ENCODE measurements around the gene RPL7A.
"Not testable (repeated sequence)": the region's sequence is repeated elsewhere in the genome, so short reads cannot be mapped to it uniquely, and the experiment has no call there.

The RPL7A gene

DNA sequence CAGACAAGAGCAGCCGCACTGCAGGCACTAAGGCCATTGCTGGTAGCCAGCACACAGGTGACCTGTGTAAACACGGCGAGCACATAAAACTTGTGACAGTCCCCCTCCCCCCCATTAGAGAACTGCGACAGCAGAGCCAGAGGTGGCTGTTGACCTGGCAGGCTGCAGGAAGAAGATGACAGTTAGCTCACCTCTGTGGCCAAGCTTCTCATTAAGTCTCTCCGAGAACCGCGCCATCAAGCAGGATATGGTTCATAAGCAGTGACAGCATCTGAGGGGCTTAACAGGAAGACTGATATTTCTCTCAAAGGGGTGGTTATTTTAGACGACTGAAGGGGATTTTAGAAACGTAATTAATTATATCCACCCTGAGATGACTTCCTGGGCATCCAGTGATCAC, 22.7 kb downstream of the RPL7A start:
- DNase-seq = peak; percentile 66

DNA sequence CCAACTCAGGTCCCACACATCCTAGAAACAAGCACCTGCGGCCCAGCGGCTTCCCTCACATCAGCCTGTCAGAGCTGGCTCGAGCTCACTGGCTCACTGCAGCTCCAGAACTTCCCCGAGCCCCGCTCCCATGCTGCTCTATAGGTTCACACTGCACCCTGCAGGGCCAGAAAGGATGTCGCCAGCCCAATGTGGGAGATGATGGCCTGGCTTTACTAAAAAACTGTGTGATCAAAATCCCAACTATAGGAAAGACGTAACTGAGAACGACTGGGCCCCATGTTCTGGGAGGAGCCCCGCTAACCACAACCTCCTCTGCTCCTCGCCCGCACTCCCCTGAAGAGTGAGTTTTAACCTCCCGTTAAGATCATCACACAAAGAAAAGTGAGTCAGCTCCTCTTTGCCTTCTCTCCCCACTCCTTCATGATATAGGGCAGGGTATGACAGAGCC, 23.3 kb downstream of the RPL7A start:
- DNase-seq = peak; percentile 90

DNA sequence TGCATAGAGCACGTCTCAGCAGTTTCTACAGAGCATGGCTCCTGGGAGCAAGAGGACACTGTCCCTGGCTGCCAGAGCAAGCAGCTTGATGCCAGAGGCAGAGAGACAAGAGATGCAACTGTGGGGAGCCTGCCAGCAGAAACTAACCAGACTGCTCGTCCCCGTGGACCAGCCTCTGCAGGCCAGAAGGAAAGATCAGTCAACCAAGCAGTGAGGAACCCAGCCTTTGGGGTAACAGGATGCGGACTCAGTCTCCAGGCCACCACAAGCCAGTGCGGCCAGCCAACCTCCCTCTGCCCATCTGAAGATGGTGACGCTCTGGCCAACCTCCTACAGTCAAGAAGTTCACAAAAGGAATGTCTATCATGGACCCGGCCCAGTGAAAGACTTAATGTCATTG, 24.1 kb downstream of the RPL7A start:
- DNase-seq = no peak

DNA sequence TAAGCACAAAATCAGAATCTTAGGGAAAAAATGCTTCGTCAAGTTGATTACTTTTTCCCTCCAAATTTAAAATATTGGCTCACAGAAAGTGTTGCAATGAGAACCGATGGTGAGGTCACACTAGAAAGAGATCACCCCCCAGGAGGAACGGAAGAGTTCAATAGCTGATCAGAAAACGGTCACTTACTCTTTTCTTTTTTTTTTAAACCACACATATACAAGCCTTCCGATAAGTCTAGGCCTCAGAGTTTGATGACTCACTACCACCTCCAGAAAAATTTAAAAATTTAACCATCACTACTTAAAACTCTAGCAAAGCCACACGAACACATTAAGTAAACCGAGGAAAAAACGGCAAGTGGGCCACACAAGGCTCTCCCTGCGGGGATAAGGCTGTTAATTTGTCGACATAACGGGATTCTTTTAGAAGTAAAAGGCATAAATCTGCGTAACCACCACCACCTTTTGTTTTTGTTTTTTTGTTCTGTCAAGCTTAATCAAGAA, 26.6 kb downstream of the RPL7A start:
- peak; percentile 73 for DNase-seq

DNA sequence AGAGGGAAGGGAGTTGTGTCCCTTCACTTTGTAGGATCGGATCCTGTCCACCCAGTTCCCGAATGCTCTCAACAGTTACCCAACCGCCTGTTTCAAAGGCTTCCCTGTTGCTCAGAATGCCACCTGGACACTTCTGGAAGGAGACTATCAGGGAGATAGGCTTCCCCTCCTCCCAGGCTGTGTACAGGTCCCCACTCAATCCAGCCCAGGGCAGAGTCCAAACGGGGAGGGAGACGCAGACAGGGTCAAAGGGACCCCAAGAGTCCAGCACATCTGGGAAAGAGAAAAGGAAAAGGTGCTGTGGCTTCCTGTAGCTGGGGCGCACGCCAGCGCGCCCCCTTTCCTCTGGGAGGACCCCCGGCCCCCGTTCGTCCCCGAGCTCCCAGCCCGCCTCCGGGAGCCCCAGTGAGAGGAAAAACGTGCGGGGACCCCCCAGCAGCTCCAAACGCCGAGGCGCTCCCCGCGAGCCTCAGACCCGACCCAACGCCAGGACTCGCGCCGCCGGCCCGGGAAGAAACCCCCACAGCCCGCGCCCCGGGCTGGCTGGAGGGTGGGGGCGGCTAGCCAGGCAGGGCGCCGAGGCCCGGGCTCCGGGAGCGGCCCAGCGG, 27.2 kb downstream of the RPL7A start:
- peak; percentile 46 for DNase-seq

DNA sequence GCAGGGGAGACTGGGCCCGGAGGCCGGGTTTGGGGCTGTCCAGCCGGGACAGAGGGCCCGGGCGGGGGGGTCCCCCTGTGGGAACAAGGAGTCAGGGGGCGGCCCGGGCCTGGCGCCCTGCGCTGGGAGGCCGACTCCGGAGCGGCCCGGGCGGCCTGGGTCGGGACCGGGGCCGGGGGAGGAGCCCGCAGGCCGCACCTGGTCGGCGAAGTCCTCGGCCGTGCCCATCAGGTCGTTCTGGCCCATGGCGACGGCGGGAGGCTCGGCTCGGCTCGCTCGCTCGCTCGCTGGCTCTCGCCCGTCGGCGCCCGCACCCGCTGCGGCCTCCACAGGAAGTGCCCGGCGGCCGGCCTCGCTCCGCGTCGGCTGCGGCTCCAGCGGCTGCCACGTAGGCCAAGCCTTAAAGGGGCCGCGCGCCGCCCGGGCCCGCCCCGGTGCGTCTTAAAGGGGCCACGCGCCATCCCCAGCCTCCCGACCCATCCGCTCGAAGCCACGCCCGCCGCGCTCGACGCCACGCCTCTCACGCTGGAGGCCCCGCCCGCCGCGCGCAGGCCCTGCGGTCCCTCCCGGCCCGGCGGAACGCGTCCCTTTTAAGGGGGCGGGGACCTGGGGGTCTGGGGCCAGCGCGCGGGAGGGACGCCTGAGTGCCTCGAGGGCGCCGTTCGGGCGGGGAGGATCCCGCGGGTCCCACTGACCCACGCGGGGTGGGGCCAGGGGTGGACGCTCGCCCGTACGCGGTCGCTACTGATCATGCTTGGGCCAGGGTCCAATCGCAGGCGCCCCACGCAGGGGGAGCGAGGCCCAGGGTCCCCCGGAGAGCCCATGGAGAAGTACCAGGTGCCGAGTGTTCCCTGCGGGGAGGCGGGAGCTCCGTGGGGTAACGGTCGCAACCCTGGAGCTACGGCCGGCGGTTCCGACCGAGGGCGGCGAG, 28.0 kb downstream of the RPL7A start, which contains the start of the genes STKLD1 and SURF4:
Gene STKLD1, plus strand, starts transcription at position 643 of the 931 bp plus-strand sequence. Its CDS starts 108 bp downstream, at position 751.
Gene SURF4, minus strand, starts transcription at position 337 of the 931 bp plus-strand sequence. Its CDS starts 91 bp downstream, at position 246.
- peak; percentile 96 for DNase-seq

DNA sequence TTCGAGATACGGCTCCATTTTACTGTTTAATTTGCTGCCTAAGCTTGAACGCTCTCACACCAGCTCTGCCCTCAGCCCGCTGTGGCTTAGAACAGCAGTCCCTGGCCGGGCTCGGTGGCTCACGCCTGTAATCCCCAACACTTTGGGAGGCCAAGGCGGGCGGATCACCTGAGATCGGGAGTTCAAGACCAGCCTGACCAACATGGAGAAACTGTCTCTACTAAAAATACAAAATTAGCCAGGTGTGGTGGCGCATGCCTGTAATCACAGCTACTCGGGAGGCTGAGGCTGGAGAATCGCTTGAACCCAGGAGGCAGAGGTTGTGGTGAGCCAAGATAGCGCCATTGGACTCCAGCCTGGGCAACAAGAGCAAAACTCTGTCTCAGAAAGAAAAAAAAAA, 29.3 kb downstream of the RPL7A start:
- DNase-seq = not testable (repeated sequence)

DNA sequence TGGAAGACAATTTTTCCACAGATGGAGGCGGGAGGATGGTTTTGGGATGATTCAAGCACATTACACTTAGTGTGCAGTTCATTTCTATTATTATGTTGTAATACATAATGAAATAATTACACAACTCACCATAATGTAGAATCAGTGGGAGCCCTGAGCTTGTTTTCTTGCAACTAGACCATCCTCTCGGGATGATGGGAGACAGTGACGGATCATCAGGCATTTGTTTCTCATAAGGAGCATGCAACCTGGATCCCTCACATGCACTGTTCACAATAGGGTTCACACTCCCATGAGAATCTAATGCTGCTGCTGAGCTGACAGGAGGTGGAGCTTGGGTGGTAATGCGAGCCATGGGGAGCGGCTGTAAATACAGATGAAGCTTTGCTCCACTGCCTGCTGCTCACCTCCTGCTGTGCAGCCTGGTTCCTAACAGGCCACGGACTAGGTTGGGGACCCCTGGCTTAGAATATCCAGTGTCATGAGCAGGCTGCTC, 29.8 kb downstream of the RPL7A start:
- no peak for DNase-seq

DNA sequence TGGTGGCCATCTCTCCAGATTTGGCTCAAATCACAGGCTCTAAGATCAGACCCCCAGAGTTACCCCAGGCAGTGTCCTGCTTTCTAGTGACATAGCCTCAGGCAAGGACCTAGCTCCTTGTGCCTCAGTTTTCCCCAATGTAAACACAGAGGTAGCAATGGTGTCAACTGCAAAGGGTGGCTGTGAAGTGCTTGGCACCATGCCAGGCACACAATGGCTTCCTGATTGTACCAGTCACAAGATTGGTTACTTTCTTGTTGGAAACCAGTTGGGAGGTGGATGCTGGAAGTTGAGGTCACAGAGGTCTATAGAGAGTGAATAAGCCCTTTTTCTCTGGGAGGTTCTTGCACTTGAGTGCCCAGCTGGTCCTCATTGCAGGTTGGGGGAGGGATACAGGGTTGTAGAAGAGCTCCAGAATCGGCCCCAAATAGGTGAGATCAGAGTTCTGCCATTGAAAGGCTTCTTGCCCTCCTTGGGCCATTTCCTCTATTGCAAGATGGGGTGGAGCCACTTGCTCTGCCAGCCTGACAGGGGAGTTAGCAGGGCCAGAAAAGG, 30.5 kb downstream of the RPL7A start:
- DNase-seq = no peak

DNA sequence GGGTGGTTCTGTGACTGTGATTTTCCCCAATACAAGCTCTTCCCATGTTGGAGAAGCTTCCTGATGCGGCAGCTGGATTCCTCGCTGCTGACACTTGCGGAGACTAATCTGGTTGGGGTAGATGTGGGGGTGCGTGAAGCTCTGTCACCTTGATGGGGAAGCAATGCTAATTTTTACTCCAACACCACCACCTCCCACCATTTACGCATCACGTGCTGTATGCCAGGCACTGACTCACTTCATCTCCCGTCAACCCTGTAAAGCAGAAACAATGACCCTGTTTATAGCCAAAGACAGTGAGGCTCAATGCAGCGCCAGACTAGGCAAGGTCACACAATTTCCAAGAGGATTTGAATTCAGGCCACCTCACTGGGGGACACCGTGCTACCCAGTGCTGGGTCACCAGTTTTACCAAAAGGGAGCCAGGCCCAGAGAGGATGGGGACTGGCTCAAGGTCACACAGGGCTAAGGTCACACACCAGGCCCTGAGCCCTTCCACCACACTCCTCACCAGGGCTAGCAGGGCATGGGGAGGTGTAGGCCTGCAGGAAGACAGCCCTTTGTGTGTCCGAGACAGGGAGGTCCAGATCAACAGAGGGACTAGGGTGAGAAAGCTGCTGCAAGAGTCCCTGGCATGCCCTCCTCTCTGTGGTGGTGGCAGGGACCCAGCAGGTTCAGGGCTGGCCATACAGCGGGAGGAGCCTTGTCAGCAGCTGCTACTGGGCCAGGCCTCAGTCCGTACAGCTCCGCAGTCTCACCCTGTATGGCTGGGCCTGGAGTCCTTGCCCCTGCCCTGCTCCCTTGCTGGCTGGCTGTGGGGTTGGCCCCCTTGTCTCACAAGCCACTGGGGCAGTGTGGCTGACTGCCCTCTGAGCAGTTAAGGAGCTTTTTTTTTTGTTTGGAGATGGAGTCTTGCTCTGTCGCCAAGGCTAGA, 31.4 kb downstream of the RPL7A start:
- DNase-seq = no peak

DNA sequence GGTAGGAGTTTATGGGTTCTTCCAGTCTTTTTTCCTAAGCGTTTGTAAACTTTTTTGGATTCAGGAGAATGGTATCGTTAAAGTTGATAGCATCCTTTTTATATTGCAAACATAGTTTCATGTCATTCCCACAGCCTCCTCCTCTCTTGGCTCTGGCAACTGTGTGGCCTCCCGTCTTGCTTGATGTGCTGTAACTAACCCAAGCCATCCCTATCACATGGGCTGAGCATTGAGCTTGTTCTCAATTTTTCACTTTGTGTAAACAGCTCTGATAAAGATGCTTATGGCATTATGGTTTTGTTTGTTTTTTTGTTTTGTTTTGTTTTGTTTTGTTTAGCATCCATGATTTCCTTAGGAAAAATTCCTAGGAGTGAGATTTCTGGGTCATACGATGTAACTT, 32.7 kb downstream of the RPL7A start:
- no peak for DNase-seq

DNA sequence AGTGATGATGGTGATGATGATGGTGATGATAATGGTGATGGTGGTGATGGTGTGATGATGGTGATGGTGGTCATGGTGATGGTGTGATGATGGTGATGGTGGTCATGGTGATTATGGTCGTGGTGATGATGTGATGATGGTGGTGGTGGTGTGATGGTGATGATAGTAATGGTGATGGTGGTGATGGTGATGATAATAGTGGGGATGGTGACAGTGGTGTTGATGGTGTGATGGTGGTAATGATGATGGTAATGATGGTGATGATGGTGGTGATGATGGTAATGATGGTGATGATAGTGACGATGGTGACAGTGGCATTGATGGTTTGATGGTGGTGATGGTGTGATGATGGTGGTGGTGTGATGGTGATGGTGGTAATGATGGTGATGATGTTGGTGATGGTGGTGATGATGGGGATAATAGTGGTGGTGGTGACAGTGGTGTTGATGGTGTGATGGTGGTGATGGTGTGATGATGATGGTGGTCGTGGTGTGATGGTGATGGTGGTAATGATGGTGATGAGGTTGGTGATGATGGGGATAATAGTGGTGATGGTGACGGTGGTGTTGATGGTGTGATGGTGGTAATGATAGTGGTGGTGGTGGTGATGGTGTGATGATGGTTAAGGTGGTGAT, 34.6 kb downstream of the RPL7A start:
- no peak for DNase-seq

DNA sequence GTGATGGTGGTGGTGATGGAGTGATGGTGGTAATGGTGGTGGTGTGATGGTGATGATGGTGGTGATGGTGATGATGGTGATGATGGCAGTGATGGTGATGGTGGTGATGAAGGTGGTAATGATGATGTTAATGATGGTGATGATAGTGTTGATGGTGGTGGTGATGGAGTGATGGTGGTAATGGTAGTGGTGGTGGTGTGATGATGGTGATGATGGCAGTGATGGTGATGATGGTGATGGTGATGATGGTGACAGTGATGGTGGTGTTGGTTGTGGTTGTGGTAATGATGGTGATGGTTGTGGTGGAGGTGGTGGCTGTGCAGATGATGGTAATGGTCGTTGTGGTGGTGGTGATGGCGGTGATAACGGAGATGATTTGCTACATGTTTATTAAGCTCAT, 35.4 kb downstream of the RPL7A start:
- DNase-seq = no peak

DNA sequence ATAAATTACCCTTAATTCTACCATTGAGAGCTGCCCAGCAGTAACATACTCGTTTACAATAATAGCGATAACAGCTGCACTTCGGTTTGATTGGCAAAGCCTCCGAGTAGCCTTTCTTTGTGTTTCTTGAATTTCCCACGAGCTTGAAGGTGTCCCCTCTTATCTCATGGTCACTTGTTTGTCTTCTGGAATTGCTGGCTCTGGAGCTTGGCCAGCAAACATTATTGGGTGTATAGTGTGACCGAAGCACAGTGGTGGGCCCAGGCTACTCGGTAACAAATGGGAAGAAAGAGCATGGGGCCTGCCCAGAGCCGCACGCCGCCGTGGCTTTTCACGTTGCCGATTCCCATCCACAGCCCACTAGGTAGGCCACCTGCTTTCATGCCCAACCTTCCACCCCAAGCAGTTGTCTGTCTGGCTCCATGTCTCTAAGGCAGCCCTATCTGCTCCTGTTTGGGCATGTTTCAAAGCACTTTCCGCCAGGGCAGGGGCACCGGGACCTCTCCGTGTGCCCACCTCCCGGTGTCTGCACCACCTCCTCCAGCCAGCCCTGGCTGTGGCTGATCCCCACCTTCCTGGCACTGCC, 36.8 kb downstream of the RPL7A start:
- no peak for DNase-seq

DNA sequence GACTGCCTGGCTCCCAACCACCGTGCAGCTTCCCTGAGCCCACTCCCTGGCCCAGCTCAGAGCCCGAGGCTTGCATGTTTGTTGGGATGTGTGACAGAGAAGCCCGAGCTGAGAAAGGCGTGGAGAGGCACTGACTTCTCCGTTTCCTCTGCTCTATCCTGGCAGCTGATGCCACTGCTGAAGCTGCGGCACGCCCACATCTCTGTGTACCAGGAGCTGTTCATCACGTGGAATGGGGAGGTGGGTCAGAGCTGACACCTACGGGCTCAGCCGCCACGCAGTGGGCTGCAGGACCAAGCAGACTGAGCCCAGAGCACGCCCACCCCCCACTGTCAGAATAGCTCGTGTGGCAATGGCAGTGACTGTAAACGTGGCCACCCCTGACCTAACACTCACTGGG, 37.4 kb downstream of the RPL7A start:
- DNase-seq = no peak

DNA sequence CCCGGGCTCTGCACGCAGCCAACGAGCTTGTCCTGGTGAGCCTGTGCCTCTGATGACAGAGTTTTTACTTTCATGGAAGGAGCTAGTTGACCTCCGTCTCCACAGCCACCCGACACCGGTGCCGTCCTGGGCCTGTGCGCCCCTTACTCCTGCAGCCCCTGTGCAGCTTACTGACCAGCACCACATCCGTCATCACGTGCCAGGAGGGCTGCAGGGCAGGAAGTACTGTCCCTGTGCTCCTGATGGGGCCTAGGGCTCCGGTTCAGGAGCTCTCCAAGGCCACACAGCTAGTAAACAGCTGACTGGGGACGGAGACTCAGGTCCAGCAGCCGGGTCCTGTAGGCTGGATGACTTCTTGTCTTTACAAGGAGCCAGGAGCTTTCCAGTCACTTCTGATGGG, 38.3 kb downstream of the RPL7A start:
- DNase-seq = no peak

DNA sequence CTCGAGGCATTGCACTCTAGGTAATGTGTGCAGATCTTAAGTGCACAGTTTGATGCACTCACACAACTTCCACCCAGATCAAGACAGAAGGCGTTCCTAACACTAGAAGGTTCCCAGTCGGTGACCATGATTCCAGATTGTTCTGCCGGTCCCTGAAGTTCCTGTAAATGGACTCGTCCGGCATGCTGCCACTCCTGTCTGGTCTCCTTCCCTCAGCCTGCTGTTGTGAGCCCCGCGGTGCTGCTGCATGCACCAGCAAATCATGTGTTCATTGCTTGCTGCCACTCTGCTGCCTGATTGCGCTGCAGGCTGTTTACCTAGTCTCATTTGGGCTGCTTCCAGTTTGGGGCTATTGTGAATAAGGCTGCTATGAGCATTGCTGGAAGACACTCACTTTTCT, 39.7 kb downstream of the RPL7A start:
- no peak for DNase-seq

DNA sequence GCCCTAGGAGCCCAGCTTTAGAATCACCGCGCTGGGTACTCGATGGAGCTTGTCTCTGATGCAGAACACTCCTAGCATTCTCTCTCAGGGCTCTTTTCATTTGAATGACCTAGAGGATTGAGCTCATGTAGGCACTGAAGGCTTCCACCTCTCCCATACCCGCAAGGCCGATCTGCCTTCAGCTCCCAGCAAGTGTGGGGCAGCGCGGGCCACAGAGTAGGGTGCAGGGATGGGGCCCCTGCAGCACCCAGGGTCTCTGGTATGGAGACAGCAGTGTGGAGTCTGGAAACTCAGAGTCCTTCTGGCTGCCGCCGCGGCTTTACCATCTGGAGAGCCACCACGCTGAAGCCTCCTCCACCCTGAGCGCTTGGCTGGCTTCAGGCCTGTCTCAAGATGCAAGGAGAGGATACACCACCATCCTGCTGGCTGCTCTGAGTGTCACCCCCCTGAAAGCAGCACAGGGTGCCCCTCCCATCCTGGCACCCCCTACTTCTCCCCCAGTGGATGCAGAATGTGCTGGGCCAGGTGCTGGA, 41.1 kb downstream of the RPL7A start:
- no peak for DNase-seq

DNA sequence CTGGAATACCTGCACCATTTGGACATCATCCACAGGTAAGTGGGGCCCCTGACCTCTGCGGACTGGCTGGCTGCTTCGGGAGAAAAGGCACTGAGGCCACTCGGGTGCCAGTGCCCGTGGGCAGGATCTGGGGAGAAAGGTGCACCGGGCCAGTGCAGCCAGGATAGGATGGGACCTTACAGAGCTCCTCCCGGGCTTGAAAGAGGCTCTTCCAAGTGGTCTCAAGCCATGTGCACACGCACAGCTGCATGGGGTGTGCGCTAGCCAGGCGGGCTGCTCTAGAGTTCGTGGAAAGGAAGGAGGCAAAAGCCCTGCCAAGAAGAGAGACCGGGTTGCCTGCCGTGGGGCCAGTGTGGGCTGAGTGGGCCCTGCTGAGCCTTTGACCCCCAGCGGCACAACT, 41.5 kb downstream of the RPL7A start:
- no peak for DNase-seq

DNA sequence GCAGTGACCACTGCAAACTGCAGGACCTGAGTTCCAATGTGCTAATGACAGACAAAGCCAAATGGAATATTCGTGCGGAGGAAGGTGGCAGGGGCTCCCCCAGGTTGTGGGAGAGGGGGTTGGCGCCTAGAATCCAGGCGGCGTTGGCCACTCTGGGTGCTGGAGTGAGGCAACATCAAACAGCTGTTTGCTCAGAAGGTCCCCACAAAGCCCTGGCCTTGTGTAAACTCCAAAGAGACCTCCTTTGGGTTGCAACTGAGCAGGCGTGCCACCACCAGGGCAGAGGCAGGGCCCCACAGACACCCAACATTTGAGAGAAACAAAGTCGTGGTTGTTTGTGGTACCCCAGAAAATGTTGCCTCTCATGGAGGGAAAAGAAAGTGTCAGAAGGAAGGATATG, 42.7 kb downstream of the RPL7A start:
- DNase-seq = no peak

DNA sequence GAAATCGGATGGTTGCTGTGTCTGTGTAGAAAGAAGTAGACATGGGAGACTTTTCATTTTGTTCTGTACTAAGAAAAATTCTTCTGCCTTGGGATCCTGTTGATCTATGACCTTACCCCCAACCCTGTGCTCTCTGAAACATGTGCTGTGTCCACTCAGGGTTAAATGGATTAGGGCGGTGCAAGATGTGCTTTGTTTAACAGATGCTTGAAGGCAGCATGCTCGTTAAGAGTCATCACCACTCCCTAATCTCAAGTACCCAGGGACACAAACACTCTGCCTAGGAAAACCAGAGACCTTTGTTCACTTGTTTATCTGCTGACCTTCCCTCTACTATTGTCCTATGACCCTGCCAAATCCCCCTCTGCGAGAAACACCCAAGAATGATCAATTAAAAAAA, 43.4 kb downstream of the RPL7A start:
- not testable (repeated sequence) for DNase-seq

All from activated CD4-positive, alpha-beta T cell treated with anti-CD3 and anti-CD28 coated beads, Interleukin-2, amount 50 U/mL, for 16 hours (primary cell).